MM.1S (cell line): Measurements from ENCODE around the gene VGLL4.

Source experiments
- DNase-seq: peaks from one replicate; pipeline ENCODE4 v3.0.0-alpha.2; 2015
- H2AFZ ChIP-seq: fragments of 300-600 bp; sonication (generic); 2 replicates; pipeline ENCODE4 v1.6.0; 2016; ENCODE audit warnings: antibody characterized with exemption, low read length
- H3F3A ChIP-seq: fragments of 300-600 bp; sonication (generic); 2 replicates; pipeline ENCODE4 v1.6.1; 2016; ENCODE audit warnings: mild to moderate bottlenecking, antibody characterized with exemption, low read length, moderate library complexity, mixed read lengths; ENCODE audit not compliant: insufficient read depth
- H3K27ac ChIP-seq: fragments of 300-600 bp; sonication (generic); 2 replicates; pipeline ENCODE4 v1.5.1; 2016; ENCODE audit warnings: mild to moderate bottlenecking, low read length
- H3K27me3 ChIP-seq: fragments of 300-600 bp; sonication (generic); replicated peaks from 2 replicates; pipeline ENCODE4 v1.6.0; 2016; ENCODE audit warnings: low read length; ENCODE audit not compliant: insufficient read depth
- H3K36me3 ChIP-seq: fragments of 300-600 bp; sonication (generic); replicated peaks from 2 replicates; pipeline ENCODE4 v1.6.1; 2016; ENCODE audit warnings: mild to moderate bottlenecking, low read length, mixed read lengths; ENCODE audit not compliant: insufficient read depth
- H3K4me1 ChIP-seq: fragments of 300-600 bp; sonication (generic); 2 replicates; pipeline ENCODE4 v1.6.1; 2016; ENCODE audit warnings: low read length, mixed read lengths
- H3K4me2 ChIP-seq: fragments of 300-600 bp; sonication (generic); 2 replicates; pipeline ENCODE4 v1.6.0; 2016; ENCODE audit warnings: low read depth, low read length
- H3K4me3 ChIP-seq: fragments of 300-600 bp; sonication (generic); 2 replicates; pipeline ENCODE4 v1.5.1; 2016; ENCODE audit warnings: low read length, mixed read lengths
- H3K79me2 ChIP-seq: fragments of 300-600 bp; sonication (generic); 2 replicates; pipeline ENCODE4 v1.6.1; 2016; ENCODE audit warnings: mixed run types, low read length, mixed read lengths
- H3K9ac ChIP-seq: fragments of 300-600 bp; sonication (generic); 2 replicates; pipeline ENCODE4 v1.6.1; 2016; ENCODE audit warnings: low read length, mixed read lengths
- H3K9me2 ChIP-seq: fragments of 300-600 bp; sonication (generic); replicated peaks from 2 replicates; pipeline ENCODE4 v1.6.1; 2016; ENCODE audit warnings: mild to moderate bottlenecking, low read length, mixed read lengths; ENCODE audit not compliant: insufficient read depth
- H3K9me3 ChIP-seq: fragments of 300-600 bp; sonication (generic); replicated peaks from 2 replicates; pipeline ENCODE4 v1.6.1; 2016; ENCODE audit warnings: mild to moderate bottlenecking, low read length, mixed read lengths; ENCODE audit not compliant: insufficient read depth
- H4K20me1 ChIP-seq: fragments of 300-600 bp; sonication (generic); 2 replicates; pipeline ENCODE4 v1.6.1; 2016; ENCODE audit warnings: mild to moderate bottlenecking, low read length, moderate library complexity, mixed read lengths; ENCODE audit not compliant: insufficient read depth
- CTCF ChIP-seq: fragments of 300-600 bp; sonication (generic); IDR thresholded peaks from 2 replicates; pipeline ENCODE4 v1.5.1; 2016; ENCODE audit warnings: antibody characterized with exemption, low read length, mixed read lengths
- EZH2 ChIP-seq: fragments of 300-600 bp; sonication (generic); optimal IDR thresholded peaks from 2 replicates; pipeline ENCODE3; 2017; ENCODE audit warnings: low read depth, mild to moderate bottlenecking, antibody characterized with exemption, low read length, mixed read lengths
- EZH2phosphoT487 ChIP-seq: fragments of 300-600 bp; sonication (generic); IDR thresholded peaks from 2 replicates; pipeline ENCODE4 v1.6.1; 2018; ENCODE audit warnings: antibody characterized with exemption, low read length

The VGLL4 gene

GRCh38 chr3:11592445-11593298 lies 51.0 kb downstream of the VGLL4 start:
- H3K36me3 ChIP-seq = no peaks in the 10 kb centered on the region
- no peak overlapping the region for H3K4me2 ChIP-seq
- no peak overlapping the region for H3K9ac ChIP-seq
- H3K79me2 ChIP-seq = peaks cover 69% of the 10 kb centered on the region
- TF ChIP-seq EZH2 = no peak
- H4K20me1 ChIP-seq = no peaks in the 10 kb centered on the region
- no peak overlapping the region for H3K4me3 ChIP-seq
- H3K27ac ChIP-seq = no peak overlapping the region
- H3K4me1 ChIP-seq = no peaks in the 10 kb centered on the region
- no peaks in the 10 kb centered on the region for H3K9me2 ChIP-seq
- H3K27me3 ChIP-seq = no peaks in the 10 kb centered on the region
- no peaks in the 10 kb centered on the region for H3F3A ChIP-seq
- no peaks in the 10 kb centered on the region; the same call in 1 of the 2 replicates for H3K9me3 ChIP-seq
- DNase-seq = no peak
- no peak overlapping the region for H2AFZ ChIP-seq

- DNase-seq = no peak
- H3K9me2 ChIP-seq = no peaks in the 10 kb centered on the region
- no peaks in the 10 kb centered on the region for H3K9me3 ChIP-seq
- no peak overlapping the region for H3K27ac ChIP-seq
- no peaks in the 10 kb centered on the region for H3F3A ChIP-seq
- no peak overlapping the region for H2AFZ ChIP-seq
- H4K20me1 ChIP-seq = no peaks in the 10 kb centered on the region
- H3K4me2 ChIP-seq = no peak overlapping the region
- H3K36me3 ChIP-seq = no peaks in the 10 kb centered on the region
- no peaks in the 10 kb centered on the region for H3K4me1 ChIP-seq
- H3K79me2 ChIP-seq = peaks cover 70% of the 10 kb centered on the region
- TF ChIP-seq EZH2 = no peak
- TF ChIP-seq CTCF = no peak
- no peak for TF ChIP-seq EZH2phosphoT487
- H3K9ac ChIP-seq = no peak overlapping the region
- H3K27me3 ChIP-seq = no peaks in the 10 kb centered on the region
- no peak overlapping the region for H3K4me3 ChIP-seq
Observed at GRCh38 chr3:11591391-11592282, 52.1 kb downstream of the VGLL4 start.

- peaks cover 70% of the 10 kb centered on the region for H3K79me2 ChIP-seq
- no peak overlapping the region for H3K4me3 ChIP-seq
- no peaks in the 10 kb centered on the region for H3K27me3 ChIP-seq
- H3K9me3 ChIP-seq = no peaks in the 10 kb centered on the region
- DNase-seq = no peak
- no peaks in the 10 kb centered on the region for H3K36me3 ChIP-seq
- H4K20me1 ChIP-seq = no peaks in the 10 kb centered on the region
- H3F3A ChIP-seq = no peaks in the 10 kb centered on the region
- TF ChIP-seq EZH2phosphoT487 = no peak
- no peak for TF ChIP-seq EZH2
- no peak for TF ChIP-seq CTCF
- no peak overlapping the region for H3K4me2 ChIP-seq
- no peaks in the 10 kb centered on the region for H3K9me2 ChIP-seq
- H3K9ac ChIP-seq = no peak overlapping the region
- H2AFZ ChIP-seq = no peak overlapping the region
- H3K27ac ChIP-seq = no peak overlapping the region
- H3K4me1 ChIP-seq = no peaks in the 10 kb centered on the region
Observed at GRCh38 chr3:11591002-11591355, 52.7 kb downstream of the VGLL4 start.
